H9 (cell line): Measurements from ENCODE around the gene S100A3. TPM values are rescaled to one million over a fixed set of nuclear protein-coding genes. Genes with fewer than 3 reads are reported as not detected.

ENCODE experiments used
- DNase-seq: peaks from one replicate; pipeline ENCODE4 v3.0.0-alpha.2; 2017
- H2AFZ ChIP-seq: one replicate; pipeline ENCODE4 v1.6.1; 2013; ENCODE audit warnings: mild to moderate bottlenecking, low read length, control low read depth, moderate library complexity
- H2AK5ac ChIP-seq: 2 replicates; pipeline ENCODE4 v1.6.1; 2013; ENCODE audit warnings: low read length, control low read depth, mixed read lengths; ENCODE audit not compliant: insufficient read length
- H2BK120ac ChIP-seq: one replicate; pipeline ENCODE4 v1.6.1; 2013; ENCODE audit warnings: low read depth, mild to moderate bottlenecking, low read length, control low read depth, inconsistent platforms; ENCODE audit not compliant: poor library complexity, severe bottlenecking
- H2BK12ac ChIP-seq: 2 replicates; pipeline ENCODE4 v1.6.1; 2013; ENCODE audit warnings: low read length, control low read depth, mixed read lengths, low read depth; ENCODE audit not compliant: insufficient read length
- H2BK15ac ChIP-seq: 2 replicates; pipeline ENCODE4 v1.6.1; 2013; ENCODE audit warnings: low read depth, low read length, control low read depth
- H2BK20ac ChIP-seq: one replicate; pipeline ENCODE4 v1.6.1; 2013; ENCODE audit warnings: low read depth, mild to moderate bottlenecking, low read length, control low read depth, inconsistent platforms; ENCODE audit not compliant: poor library complexity, severe bottlenecking
- H2BK5ac ChIP-seq: 2 replicates; pipeline ENCODE4 v1.6.1; 2013; ENCODE audit warnings: low read length, control low read depth, mixed read lengths; ENCODE audit not compliant: insufficient read length
- H3K14ac ChIP-seq: 2 replicates; pipeline ENCODE4 v1.6.1; 2013; ENCODE audit warnings: low read length, control low read depth; ENCODE audit not compliant: insufficient read depth
- H3K18ac ChIP-seq: 2 replicates; pipeline ENCODE4 v1.6.1; 2013; ENCODE audit warnings: low read depth, mild to moderate bottlenecking, mixed read lengths, low read length, control low read depth; ENCODE audit not compliant: insufficient read length
- H3K23ac ChIP-seq: 2 replicates; pipeline ENCODE4 v1.6.1; 2013; ENCODE audit warnings: low read length, control low read depth, mixed read lengths, low read depth; ENCODE audit not compliant: insufficient read length
- H3K23me2 ChIP-seq: 2 replicates; pipeline ENCODE4 v1.6.1; 2013; ENCODE audit warnings: low read depth, mild to moderate bottlenecking, mixed read lengths, low read length, control low read depth; ENCODE audit not compliant: insufficient read length, poor library complexity, severe bottlenecking
- H3K27ac ChIP-seq: 2 replicates; pipeline ENCODE4 v1.5.1; 2013; ENCODE audit warnings: low read length, control low read depth, mixed read lengths, low read depth; ENCODE audit not compliant: insufficient read length
- H3K27me3 ChIP-seq: 2 replicates; pipeline ENCODE4 v1.6.1; 2013; ENCODE audit warnings: low read length, control low read depth, inconsistent platforms; ENCODE audit not compliant: insufficient read depth
- H3K4ac ChIP-seq: 2 replicates; pipeline ENCODE4 v1.6.1; 2013; ENCODE audit warnings: low read depth, mild to moderate bottlenecking, control low read depth, inconsistent platforms, low read length, moderate library complexity
- H3K4me1 ChIP-seq: 2 replicates; pipeline ENCODE4 v1.6.1; 2013; ENCODE audit warnings: low read length, control low read depth, inconsistent platforms; ENCODE audit not compliant: insufficient read depth
- H3K4me2 ChIP-seq: 2 replicates; pipeline ENCODE4 v1.6.1; 2013; ENCODE audit warnings: low read length, control low read depth, mixed read lengths; ENCODE audit not compliant: insufficient read length, insufficient read depth
- H3K56ac ChIP-seq: 2 replicates; pipeline ENCODE4 v1.6.1; 2013; ENCODE audit warnings: low read depth, mild to moderate bottlenecking, mixed read lengths, low read length, control low read depth; ENCODE audit not compliant: insufficient read length
- H3K79me1 ChIP-seq: 2 replicates; pipeline ENCODE4 v1.6.1; 2013; ENCODE audit warnings: low read depth, mild to moderate bottlenecking, moderate library complexity, low read length, control low read depth, inconsistent platforms; ENCODE audit not compliant: insufficient read depth, poor library complexity, severe bottlenecking
- H3K79me2 ChIP-seq: 2 replicates; pipeline ENCODE4 v1.6.1; 2013; ENCODE audit warnings: low read length, control low read depth, inconsistent platforms; ENCODE audit not compliant: insufficient read depth
- H3K9ac ChIP-seq: 2 replicates; pipeline ENCODE4 v1.6.1; 2013; ENCODE audit warnings: low read length, control low read depth, mixed read lengths; ENCODE audit not compliant: insufficient read length; ENCODE audit errors: extremely low read depth
- H3K9me3 ChIP-seq: one replicate; pipeline ENCODE4 v1.6.1; 2013; ENCODE audit warnings: low read depth, low read length, inconsistent platforms; ENCODE audit not compliant: control insufficient read depth
- H3T11ph ChIP-seq: one replicate; pipeline ENCODE4 v1.6.1; 2013; ENCODE audit warnings: mild to moderate bottlenecking, low read length, control low read depth, inconsistent platforms
- H4K20me1 ChIP-seq: one replicate; pipeline ENCODE4 v1.6.1; 2013; ENCODE audit not compliant: control insufficient read depth, insufficient read length, insufficient read depth
- H4K5ac ChIP-seq: 2 replicates; pipeline ENCODE4 v1.6.1; 2013; ENCODE audit warnings: low read depth, mild to moderate bottlenecking, mixed read lengths, low read length, control low read depth; ENCODE audit not compliant: insufficient read length
- H4K8ac ChIP-seq: replicated peaks from 2 replicates; pipeline ENCODE4 v1.6.1; 2013; ENCODE audit warnings: low read length, control low read depth, mixed read lengths, low read depth; ENCODE audit not compliant: insufficient read length
- H4K91ac ChIP-seq: 2 replicates; pipeline ENCODE4 v1.6.1; 2013; ENCODE audit warnings: low read depth, mild to moderate bottlenecking, moderate library complexity, mixed read lengths, low read length, control low read depth; ENCODE audit not compliant: insufficient read length
- H3K27ac Mint-ChIP-seq, 3 experiments: 2 replicates in 2 of 3; 3 replicates in 1 of 3; pipeline ENCODE4 v1.8.0; 2020 to 2021; ENCODE audit warnings: mixed read lengths in 3 of 3, mild to moderate bottlenecking in 1 of 3, moderate library complexity in 1 of 3
- H3K27me3 Mint-ChIP-seq: 2 replicates; pipeline ENCODE4 v1.8.0; 2021; ENCODE audit warnings: low read depth, mild to moderate bottlenecking, moderate library complexity, mixed read lengths
- H3K36me3 Mint-ChIP-seq, 3 experiments: 2 replicates in 2 of 3; 3 replicates in 1 of 3; pipeline ENCODE4 v1.8.0; 2020 to 2021; ENCODE audit warnings: low read depth in 3 of 3, mixed read lengths in 3 of 3; ENCODE audit not compliant: insufficient read depth in 1 of 3
- H3K4me1 Mint-ChIP-seq, 2 experiments: 2 replicates each; pipeline ENCODE4 v1.8.0; 2020; ENCODE audit warnings: mixed read lengths in 2 of 2
- H3K4me3 Mint-ChIP-seq, 2 experiments: 2 replicates in 1 of 2; 3 replicates in 1 of 2; pipeline ENCODE4 v1.8.0; 2020 to 2021; ENCODE audit warnings: mild to moderate bottlenecking in 2 of 2, mixed read lengths in 2 of 2, moderate library complexity in 1 of 2
- H3K9me3 Mint-ChIP-seq, 2 experiments: 2 replicates in 1 of 2; 3 replicates in 1 of 2; pipeline ENCODE4 v1.8.0; 2020; ENCODE audit warnings: mild to moderate bottlenecking in 2 of 2, mixed read lengths in 2 of 2, moderate library complexity in 1 of 2
- CTCF ChIP-seq: fragments of 200-600 bp; sonication (generic); conservative IDR thresholded peaks from 3 replicates; pipeline ENCODE4 v1.8.0; 2021; ENCODE audit warnings: antibody characterized with exemption, mild to moderate bottlenecking
- WGBS: extraction: QIAGEN DNeasy Blood & Tissue Kit; methylation state at CpG from one replicate; pipeline ENCODE4 v1.1.7; 2013; ENCODE audit warnings: missing lambda C conversion rate, low lambda C conversion rate, mixed read lengths; ENCODE audit not compliant: insufficient read length; ENCODE audit errors: extremely low coverage; 5-methylcytosine and 5-hydroxymethylcytosine counted together
- total RNA-seq: library from RNA; stranded (reverse); gene quantifications from 2 replicates; pipeline ENCODE4 v1.2.1, GENCODE V29; 2021

Gene S100A3
- total RNA-seq, 1 experiment from 2014 or later, result not detected

- Histone ChIP-seq H3T11ph (no peak overlapping the region), H3K14ac (peak overlapping the region; percentile 39), H2BK20ac (no peak overlapping the region), H2BK5ac (no peak overlapping the region), H4K5ac (no peak overlapping the region), H3K4me1 (peaks cover under 1% of the 10 kb centered on the region; the same call in 1 of the 2 replicates), H4K91ac (no peak overlapping the region), H3K18ac (no peak overlapping the region), H3K4ac (no peak overlapping the region), H4K20me1 (no peaks in the 10 kb centered on the region), H3K9ac (no peak overlapping the region), H2AFZ (no peak overlapping the region), H4K8ac (no peak overlapping the region), H2BK120ac (no peak overlapping the region), H3K27ac (no peak overlapping the region), H2BK15ac (no peak overlapping the region), H3K9me3 (no peaks in the 10 kb centered on the region), H2BK12ac (no peak overlapping the region), H3K27me3 (no peaks in the 10 kb centered on the region), H3K56ac (no peak overlapping the region), H3K23ac (no peak overlapping the region), H3K4me2 (no peak overlapping the region), H3K79me1 (no peaks in the 10 kb centered on the region), H2AK5ac (no peak overlapping the region), H3K79me2 (no peaks in the 10 kb centered on the region), H3K23me2 (no peaks in the 10 kb centered on the region)
- Mint-ChIP-seq H3K4me3 (peak overlapping the region in 1 of 2 experiments; percentile 18; a peak in 1 of 5 replicates), H3K27ac (peak overlapping the region in 1 of 3 experiments; percentile 46; a peak in 1 of 7 replicates), H3K9me3 (no peaks in the 10 kb centered on the region), H3K36me3 (no peaks in the 10 kb centered on the region), H3K27me3 (no peaks in the 10 kb centered on the region; the same call in 1 of the 2 replicates), H3K4me1 (peaks cover 41 to 59% of the 10 kb centered on the region in 2 experiments)
- no peak for TF ChIP-seq CTCF
- DNase-seq, result no peak
- WGBS, result no CpG with 5 or more reads among the region's 4 CpGs
These were observed 1.3 kb upstream of the S100A3 start for GRCh38 chr1:153550398-153550758.
